Inflammatory macrophage treated with lipopolysaccharide for 4 hours (primary cell): ENCODE data around the gene MTHFD1L.

Experiments
- DNase-seq: peaks from one replicate; pipeline ENCODE4 v3.0.0-alpha.2; 2020

Gene MTHFD1L

DNA sequence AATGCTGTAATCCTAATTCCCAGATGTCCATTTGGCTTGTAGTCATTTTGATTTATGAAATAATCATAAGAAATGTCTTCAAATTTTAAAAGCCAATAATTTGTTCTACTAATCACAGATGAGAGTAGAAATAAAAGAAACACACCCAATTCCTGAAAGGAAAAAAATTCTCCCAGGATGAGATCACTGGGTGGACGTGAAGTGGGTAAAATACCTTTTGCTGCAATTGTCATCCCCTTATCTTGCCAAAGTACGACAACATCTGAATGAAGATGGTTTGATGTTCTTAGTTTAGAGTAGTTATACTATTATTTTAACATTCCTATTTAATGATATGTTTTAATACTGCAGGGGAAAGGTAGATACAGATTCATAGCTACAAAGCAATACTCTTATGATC, 33.7 kb downstream of the MTHFD1L start:
- no peak for DNase-seq

DNA sequence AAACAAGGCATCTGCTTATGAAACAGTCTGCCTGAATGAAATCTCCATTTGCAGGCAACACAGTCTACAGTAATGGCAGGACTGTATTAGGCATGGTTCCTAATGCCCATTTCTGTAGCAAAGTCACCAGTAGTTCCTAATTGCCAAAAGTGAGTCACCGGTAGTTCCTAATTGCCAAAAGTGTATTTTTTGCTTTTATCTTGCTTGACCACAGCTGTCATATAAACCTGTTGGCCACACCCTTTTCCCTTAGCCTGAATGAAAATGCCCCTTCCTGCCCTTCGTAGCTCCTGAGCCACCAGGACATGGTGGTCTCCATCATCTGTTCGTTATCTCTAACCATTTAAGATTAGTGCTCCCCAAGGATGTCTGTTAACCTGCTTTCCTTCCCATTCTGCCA, 34.5 kb downstream of the MTHFD1L start:
- no peak for DNase-seq

DNA sequence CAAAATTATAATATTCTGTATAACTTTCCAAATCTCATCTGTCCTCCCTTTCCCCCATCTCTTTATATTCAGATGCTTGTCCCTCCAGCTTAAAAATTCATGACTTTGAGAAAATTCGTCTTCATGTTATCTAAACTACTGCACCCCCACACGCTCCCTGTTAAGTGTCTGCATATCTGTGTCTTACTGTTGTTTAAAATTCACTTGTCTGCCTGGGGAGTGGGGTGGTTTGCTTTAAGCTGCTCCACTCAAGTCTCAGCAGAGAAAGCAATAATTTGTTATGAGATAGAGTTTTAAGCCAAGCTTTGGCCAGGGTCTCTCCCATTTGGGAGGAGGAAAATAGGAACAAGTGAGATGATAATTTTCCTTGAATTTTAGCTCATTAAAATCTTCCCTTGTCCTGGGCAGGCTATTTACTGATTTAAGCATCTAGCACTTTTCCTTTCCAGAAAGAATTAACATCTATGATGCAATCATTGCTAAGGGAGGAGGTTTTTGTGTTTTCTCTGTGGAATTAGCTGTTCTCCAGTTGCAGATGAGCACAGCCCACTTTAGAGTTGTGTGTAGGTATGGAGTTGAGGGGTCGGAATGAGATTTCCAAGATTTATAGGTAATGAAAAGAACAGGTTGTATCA, 36.8 kb downstream of the MTHFD1L start:
- no peak for DNase-seq

GRCh38 chr6:150905769-150906168, 40.3 kb downstream of the MTHFD1L start:
- DNase-seq: no peak

GRCh38 chr6:150906641-150907326, 41.3 kb downstream of the MTHFD1L start:
- no peak for DNase-seq

DNA sequence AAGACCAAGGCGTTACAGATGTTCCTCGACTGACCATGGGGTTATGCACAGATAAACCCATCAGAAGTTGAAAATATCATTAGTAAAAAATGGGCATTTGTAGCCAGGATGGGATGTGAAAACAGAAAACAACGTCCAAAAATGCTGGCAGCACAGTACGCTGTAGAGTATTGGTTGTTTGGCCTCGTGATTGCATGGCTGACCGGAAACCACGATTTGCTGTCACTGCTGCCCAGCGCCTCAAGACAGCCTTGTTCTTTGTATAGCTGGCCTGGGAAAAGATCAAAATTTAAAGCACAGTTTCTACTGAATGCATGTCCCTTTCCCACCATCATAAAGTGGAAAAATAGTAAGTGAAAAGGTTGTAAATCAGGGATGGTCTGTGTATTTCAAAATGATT, 41.9 kb downstream of the MTHFD1L start:
- DNase-seq: no peak

- no peak for DNase-seq
Measured at GRCh38 chr6:150908901-150909300, 43.4 kb downstream of the MTHFD1L start.

- no peak for DNase-seq
Measured at GRCh38 chr6:150910561-150910960, 45.1 kb downstream of the MTHFD1L start.

DNA sequence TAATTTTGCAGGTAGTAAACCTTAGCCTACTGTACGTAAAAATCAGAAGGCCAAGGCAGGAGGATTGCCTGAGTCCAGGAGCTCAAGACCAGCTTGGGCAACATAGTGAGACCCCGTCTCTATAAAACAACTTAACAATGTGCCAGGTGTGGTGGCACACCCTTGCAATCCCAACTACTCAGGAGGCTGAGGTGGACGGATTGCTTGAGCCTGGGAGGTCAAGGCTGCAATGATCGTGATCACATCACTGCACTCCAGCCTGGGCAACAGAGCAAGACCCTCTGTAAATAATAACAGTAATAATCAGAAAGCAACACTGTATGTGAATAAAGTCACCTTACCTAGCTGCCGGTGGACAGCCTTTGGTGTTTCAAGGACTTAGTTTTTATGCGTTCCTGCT, 48.9 kb downstream of the MTHFD1L start:
- no peak for DNase-seq

GRCh38 chr6:150915131-150915879, 49.8 kb downstream of the MTHFD1L start:
- no peak for DNase-seq

- no peak for DNase-seq
Measured at GRCh38 chr6:150915880-150916265, 50.4 kb downstream of the MTHFD1L start.

- DNase-seq: no peak
Measured at GRCh38 chr6:150919938-150920337, 54.4 kb downstream of the MTHFD1L start.

DNA sequence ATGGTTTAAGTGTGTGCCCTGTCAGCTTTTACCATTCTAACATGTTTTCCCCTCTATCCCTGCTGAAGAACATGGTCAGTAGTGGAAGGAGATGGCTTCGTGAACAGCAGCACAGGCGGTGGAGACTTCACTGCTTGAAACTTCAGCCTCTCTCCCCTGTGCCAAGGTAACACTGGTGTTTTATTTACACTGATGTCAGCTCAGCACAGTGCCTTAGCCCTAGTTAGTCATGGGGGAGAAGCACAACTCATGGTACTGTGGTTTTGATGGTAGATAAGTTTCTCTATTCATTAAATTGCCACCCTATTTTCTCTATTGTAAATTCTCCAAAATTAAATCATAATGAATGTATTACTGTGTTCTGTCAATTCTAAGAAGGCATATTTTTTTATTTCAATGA, 56.6 kb downstream of the MTHFD1L start:
- no peak for DNase-seq

GRCh38 chr6:150924808-150925589, 59.5 kb downstream of the MTHFD1L start:
- DNase-seq: peak; percentile 41

DNA sequence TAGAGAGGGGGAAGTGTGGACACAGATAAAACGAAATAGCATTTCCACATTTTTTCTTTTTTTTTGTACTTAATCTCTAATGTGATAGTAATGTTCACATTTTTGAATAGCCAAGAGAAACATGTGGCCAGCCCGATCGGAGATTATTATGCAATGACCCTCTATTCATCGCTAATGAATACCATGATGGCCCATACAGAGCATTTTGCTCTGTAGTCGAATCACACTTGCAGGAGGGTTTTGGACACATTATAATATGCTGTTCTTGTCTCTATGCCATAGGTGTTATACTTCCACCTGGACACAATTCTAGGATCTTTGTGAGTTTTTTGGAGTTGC, 60.1 kb downstream of the MTHFD1L start:
- no peak for DNase-seq

- no peak for DNase-seq
Measured at GRCh38 chr6:150925976-150926375, 60.5 kb downstream of the MTHFD1L start.

GRCh38 chr6:150928882-150929281, 63.4 kb downstream of the MTHFD1L start:
- no peak for DNase-seq

- no peak for DNase-seq
Measured at GRCh38 chr6:150929416-150929815, 63.9 kb downstream of the MTHFD1L start.

GRCh38 chr6:150930841-150931240, 65.3 kb downstream of the MTHFD1L start:
- DNase-seq: no peak

DNA sequence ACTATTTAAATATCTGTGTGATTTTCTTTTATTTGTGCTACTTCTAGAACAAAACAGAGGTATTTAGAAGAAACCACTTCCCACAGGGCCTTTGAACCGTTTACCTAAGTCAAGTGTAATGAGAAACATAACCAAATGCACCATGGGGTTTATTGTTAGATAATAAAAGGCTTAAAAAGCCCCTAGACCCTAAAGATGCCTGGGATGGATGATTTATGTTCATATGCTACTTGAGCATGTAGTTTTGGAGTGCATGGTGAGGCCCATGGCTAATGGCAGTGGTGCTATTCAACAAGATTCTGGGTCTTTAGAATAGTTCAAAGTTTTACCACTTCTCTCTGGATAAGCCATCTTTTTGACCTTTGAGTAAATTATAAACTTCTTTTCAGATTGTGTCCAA, 65.9 kb downstream of the MTHFD1L start:
- DNase-seq: no peak

DNA sequence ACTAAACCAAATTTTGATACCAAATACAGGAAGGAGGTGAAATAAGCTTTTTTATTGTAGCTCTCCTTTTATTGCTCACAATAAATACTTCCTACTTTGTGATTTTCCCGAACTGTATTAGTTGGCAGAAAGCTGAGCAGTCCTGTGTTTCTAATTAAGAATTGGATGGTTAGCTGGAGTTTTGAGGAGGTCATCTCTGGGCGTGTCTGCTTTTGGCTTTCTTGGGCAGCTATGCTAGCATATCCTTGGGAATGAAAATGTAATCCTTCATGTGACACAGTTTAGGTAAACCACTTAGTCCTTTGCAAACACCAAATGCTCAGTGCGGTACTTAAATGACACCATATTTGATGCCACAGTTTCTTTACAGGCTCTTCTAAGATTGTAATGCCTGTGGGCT, 67.5 kb downstream of the MTHFD1L start:
- DNase-seq: no peak

DNA sequence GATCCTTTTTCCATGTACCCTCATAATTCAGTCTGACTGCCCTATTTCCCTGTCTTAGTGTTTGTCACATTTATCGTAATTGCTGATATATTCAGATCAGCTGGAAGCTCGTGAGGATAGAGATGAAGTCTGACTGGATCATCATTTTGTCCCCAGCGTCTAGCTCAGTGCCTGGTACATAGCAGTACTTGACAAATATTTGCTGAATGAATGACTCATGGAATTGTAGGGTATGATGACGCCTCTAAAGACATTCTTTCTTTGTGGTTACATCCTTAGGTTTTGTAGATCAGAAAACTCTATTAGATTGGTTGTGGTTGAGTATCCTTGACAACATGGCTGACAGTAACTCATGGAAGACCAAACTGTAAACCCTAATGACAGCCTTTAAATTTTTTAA, 68.9 kb downstream of the MTHFD1L start:
- DNase-seq: no peak

DNA sequence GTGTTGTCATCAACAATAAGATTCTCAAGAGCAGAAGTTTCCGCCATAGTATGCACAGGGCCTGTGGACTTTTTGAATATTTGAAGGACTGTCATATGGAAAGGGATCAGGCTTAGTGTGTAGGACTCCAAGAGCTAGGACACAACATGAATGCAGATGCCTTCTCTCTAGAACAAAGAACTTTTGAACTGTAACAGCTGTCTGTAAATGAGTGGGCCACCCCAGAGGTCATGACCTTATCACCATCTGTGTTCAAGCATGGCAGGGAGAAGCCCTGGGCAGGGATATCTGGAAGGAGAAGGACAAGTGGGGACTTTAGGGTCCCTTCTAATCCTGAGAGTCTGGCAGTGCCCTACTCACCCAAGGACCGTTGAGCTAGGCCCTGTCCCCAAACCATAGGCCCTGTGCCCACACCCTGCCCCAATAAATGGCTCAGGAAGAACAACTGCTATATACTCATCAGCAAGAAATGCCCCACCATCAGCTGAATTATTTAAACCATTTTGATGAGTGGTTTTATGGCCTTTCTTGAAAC, 70.6 kb downstream of the MTHFD1L start:
- no peak for DNase-seq
